Hepatocyte (in vitro differentiated cells): ENCODE data around the gene GPRC5B.

Experiments
- EZH2 ChIP-seq: fragments of 200-600 bp; sonication (generic); IDR thresholded peaks from 2 replicates; pipeline ENCODE4 v1.6.1; 2016; ENCODE audit warnings: antibody characterized with exemption, mild to moderate bottlenecking, borderline replicate concordance
- EZH2phosphoT487 ChIP-seq: fragments of 200-600 bp; sonication (generic); IDR thresholded peaks from one replicate; pipeline ENCODE4 v1.6.1; 2018; ENCODE audit warnings: antibody characterized with exemption, mild to moderate bottlenecking, low read depth, moderate library complexity; ENCODE audit not compliant: unreplicated experiment, severe bottlenecking
- TF ChIP-seq, protein P1 (sequence below): fragments of 200-600 bp; sonication (generic); IDR thresholded peaks from 2 replicates; pipeline ENCODE4 v1.5.1; 2016; ENCODE audit warnings: antibody characterized with exemption, mild to moderate bottlenecking; ENCODE audit not compliant: poor library complexity

DNA sequence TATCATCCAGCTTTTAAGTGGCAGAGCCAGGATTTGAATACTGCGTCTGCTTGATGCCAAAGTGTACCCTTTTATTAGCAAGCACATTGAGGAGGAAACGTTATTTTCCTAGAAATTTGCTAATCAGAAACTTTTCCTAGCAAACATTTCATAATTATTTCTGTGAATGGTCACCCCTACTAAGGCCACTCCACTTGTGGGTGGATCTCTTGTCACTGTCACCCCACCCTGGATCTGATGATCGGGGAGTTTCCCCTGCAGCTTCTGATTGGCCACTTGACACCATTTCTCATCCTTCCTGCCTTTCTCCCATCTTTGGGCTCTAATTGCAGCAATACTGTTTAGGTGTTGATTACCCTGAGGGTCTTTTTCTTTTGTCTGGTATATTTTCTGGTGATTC lies 35.9 kb downstream of the GPRC5B start:
- TF ChIP-seq, protein P1, sequence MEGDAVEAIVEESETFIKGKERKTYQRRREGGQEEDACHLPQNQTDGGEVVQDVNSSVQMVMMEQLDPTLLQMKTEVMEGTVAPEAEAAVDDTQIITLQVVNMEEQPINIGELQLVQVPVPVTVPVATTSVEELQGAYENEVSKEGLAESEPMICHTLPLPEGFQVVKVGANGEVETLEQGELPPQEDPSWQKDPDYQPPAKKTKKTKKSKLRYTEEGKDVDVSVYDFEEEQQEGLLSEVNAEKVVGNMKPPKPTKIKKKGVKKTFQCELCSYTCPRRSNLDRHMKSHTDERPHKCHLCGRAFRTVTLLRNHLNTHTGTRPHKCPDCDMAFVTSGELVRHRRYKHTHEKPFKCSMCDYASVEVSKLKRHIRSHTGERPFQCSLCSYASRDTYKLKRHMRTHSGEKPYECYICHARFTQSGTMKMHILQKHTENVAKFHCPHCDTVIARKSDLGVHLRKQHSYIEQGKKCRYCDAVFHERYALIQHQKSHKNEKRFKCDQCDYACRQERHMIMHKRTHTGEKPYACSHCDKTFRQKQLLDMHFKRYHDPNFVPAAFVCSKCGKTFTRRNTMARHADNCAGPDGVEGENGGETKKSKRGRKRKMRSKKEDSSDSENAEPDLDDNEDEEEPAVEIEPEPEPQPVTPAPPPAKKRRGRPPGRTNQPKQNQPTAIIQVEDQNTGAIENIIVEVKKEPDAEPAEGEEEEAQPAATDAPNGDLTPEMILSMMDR: no peak
- TF ChIP-seq EZH2 (no peak), EZH2phosphoT487 (no peak)
